Measurements from ENCODE around the gene MYL9.

DNA sequence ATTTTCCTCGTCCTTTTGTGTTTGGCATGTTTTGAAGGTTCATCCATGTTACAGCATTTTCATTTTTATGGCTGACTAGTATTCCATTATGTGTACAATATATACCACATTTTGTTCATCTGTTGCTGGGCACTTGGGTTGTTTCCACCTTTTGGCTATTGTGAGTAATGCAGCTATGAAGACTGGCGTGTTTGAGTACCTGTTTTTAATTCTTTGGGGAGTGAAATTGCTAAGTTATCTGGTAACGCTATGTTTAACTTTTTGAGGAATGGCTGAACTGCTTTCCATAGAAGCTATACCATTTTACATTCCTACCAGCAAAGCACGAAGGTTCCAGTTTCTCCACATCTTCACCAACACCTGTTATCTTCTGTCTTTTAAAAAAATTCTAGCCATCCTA, 37.0 kb upstream of the MYL9 start:
- TF ChIP-seq CTCF (IDR thresholded peaks at IDR 0.05) (no peak), ESRRA (IDR thresholded peaks at IDR 0.05; ENCODE audit: borderline replicate concordance, low read length) (no peak), EP300 (IDR thresholded peaks at IDR 0.05) (no peak), POLR2A (IDR thresholded peaks at IDR 0.05; ENCODE audit: low read length) (no peak)

Data from A549 (cell line).